ENCODE data around the gene NKX1-2. TPM values are rescaled to one million over a fixed set of nuclear protein-coding genes. Genes with fewer than 3 reads are reported as not detected.

NKX1-2 gene
- total RNA-seq, 1 experiment from 2014 or later: 0.36 TPM

GRCh38 chr10:124458889-124459288, 9.1 kb upstream of the NKX1-2 start:
- H3K4me2 ChIP-seq (ENCODE audit: low read length): no peak overlapping the region
- ATAC-seq (no peak), DNase-seq (no peak)
- CTCF ChIA-PET: interaction anchor here (0.5 kb wide), 1 partner anchor 15 kb away, joined by 3 read pairs; no protein-coding TSS in a partner anchor
- intact Hi-C loops (cut with micrococcal nuclease): no loop called here
- 0 out of 2 replicates have a peak, but pooled peaks cover 5% of the 10 kb centered on the region for H3K79me2 ChIP-seq (ENCODE audit: low read length)
- no peak overlapping the region for H3K9ac ChIP-seq (ENCODE audit: low read length)
- H3K4me3 ChIP-seq (ENCODE audit: low read length): no peak overlapping the region
- no peak overlapping the region for H3K27ac ChIP-seq (ENCODE audit: low read length)
- no peaks in the 10 kb centered on the region for H3K36me3 ChIP-seq (ENCODE audit: low read depth, low read length)
- no peaks in the 10 kb centered on the region for H3F3A ChIP-seq (ENCODE audit: low read length, unreplicated experiment)
- H3K27me3 ChIP-seq (ENCODE audit: low read length): peaks cover 7% of the 10 kb centered on the region; the same call in 1 of the 2 replicates
- TF ChIP-seq EZH2 (IDR thresholded peaks at IDR 0.05; ENCODE audit: low read length, unreplicated experiment) (no peak), EZH2phosphoT487 (IDR thresholded peaks at IDR 0.05; ENCODE audit: borderline replicate concordance, low read length) (no peak), CTCF (conservative IDR thresholded peaks at IDR 0.05; ENCODE audit: low read depth, low read length) (no peak)
- H3K4me1 ChIP-seq (ENCODE audit: insufficient read depth, low read length): no peaks in the 10 kb centered on the region
- no peaks in the 10 kb centered on the region for H3K9me3 ChIP-seq (ENCODE audit: low read length)
- no peaks in the 10 kb centered on the region for H3K9me2 ChIP-seq (replicated peaks; ENCODE audit: low read length)
- BruUV-seq (replicated peaks): no TSS peak
- POLR2A ChIA-PET (ENCODE audit: unreplicated experiment): no interaction called here
- no peaks in the 10 kb centered on the region for H4K20me1 ChIP-seq (ENCODE audit: low read length)
- H2AFZ ChIP-seq (ENCODE audit: low read length): no peak overlapping the region

- Histone ChIP-seq H3K9me3 (ENCODE audit: low read length) (no peaks in the 10 kb centered on the region), H3K4me1 (ENCODE audit: insufficient read depth, low read length) (no peaks in the 10 kb centered on the region), H3K9ac (ENCODE audit: low read length) (no peak overlapping the region), H3K9me2 (replicated peaks; ENCODE audit: low read length) (no peaks in the 10 kb centered on the region), H3K27me3 (ENCODE audit: low read length) (peaks cover 11% of the 10 kb centered on the region; the same call in 1 of the 2 replicates), H4K20me1 (ENCODE audit: low read length) (no peaks in the 10 kb centered on the region), H3F3A (ENCODE audit: low read length, unreplicated experiment) (no peaks in the 10 kb centered on the region), H2AFZ (ENCODE audit: low read length) (no peak overlapping the region), H3K4me3 (ENCODE audit: low read length) (no peak overlapping the region), H3K4me2 (ENCODE audit: low read length) (no peak overlapping the region), H3K79me2 (ENCODE audit: low read length) (0 out of 2 replicates have a peak, but pooled peaks cover 5% of the 10 kb centered on the region), H3K27ac (ENCODE audit: low read length) (no peak overlapping the region), H3K36me3 (ENCODE audit: low read depth, low read length) (no peaks in the 10 kb centered on the region)
- intact Hi-C loops (cut with micrococcal nuclease): no loop called here
- no peak for TF ChIP-seq EZH2 (IDR thresholded peaks at IDR 0.05; ENCODE audit: low read length, unreplicated experiment)
- no peak for TF ChIP-seq EZH2phosphoT487 (IDR thresholded peaks at IDR 0.05; ENCODE audit: borderline replicate concordance, low read length)
- no peak for TF ChIP-seq CTCF (conservative IDR thresholded peaks at IDR 0.05; ENCODE audit: low read depth, low read length)
- ATAC-seq: no peak
- BruUV-seq (replicated peaks): no TSS peak
- CTCF ChIA-PET: interaction anchor here (0.5 kb wide), 1 partner anchor 14 kb away, joined by 3 read pairs; no protein-coding TSS in a partner anchor
- POLR2A ChIA-PET (ENCODE audit: unreplicated experiment): no interaction called here
- no peak for DNase-seq
These were observed 8.6 kb upstream of the NKX1-2 start for GRCh38 chr10:124458473-124458872.

- H3K4me1 ChIP-seq (ENCODE audit: insufficient read depth, low read length): no peaks in the 10 kb centered on the region
- H3K4me3 ChIP-seq (ENCODE audit: low read length): no peak overlapping the region
- H2AFZ ChIP-seq (ENCODE audit: low read length): no peak overlapping the region
- no peak for ATAC-seq
- H3K9me3 ChIP-seq (ENCODE audit: low read length): no peaks in the 10 kb centered on the region
- H3K9ac ChIP-seq (ENCODE audit: low read length): no peak overlapping the region
- H3K4me2 ChIP-seq (ENCODE audit: low read length): no peak overlapping the region
- no peaks in the 10 kb centered on the region for H4K20me1 ChIP-seq (ENCODE audit: low read length)
- TF ChIP-seq EZH2 (IDR thresholded peaks at IDR 0.05; ENCODE audit: low read length, unreplicated experiment): no peak
- TF ChIP-seq CTCF (conservative IDR thresholded peaks at IDR 0.05; ENCODE audit: low read depth, low read length): no peak
- no peak for TF ChIP-seq EZH2phosphoT487 (IDR thresholded peaks at IDR 0.05; ENCODE audit: borderline replicate concordance, low read length)
- H3F3A ChIP-seq (ENCODE audit: low read length, unreplicated experiment): no peaks in the 10 kb centered on the region
- H3K9me2 ChIP-seq (replicated peaks; ENCODE audit: low read length): no peaks in the 10 kb centered on the region
- ChIA-PET POLR2A (ENCODE audit: unreplicated experiment) (no interaction called here), CTCF (no interaction called here)
- intact Hi-C loops (cut with micrococcal nuclease): no loop called here
- DNase-seq: no peak
- H3K27ac ChIP-seq (ENCODE audit: low read length): no peak overlapping the region
- no TSS peak for BruUV-seq (replicated peaks)
- no peaks in the 10 kb centered on the region for H3K36me3 ChIP-seq (ENCODE audit: low read depth, low read length)
- H3K27me3 ChIP-seq (ENCODE audit: low read length): peaks cover 23% of the 10 kb centered on the region
- no peaks in the 10 kb centered on the region for H3K79me2 ChIP-seq (ENCODE audit: low read length)
These were observed 5.6 kb upstream of the NKX1-2 start for GRCh38 chr10:124455441-124455840.
